HepG2 (cell line): ENCODE results near the gene IRF6. TPM values are rescaled to one million over a fixed set of nuclear protein-coding genes. Genes with fewer than 3 reads are reported as not detected.

ENCODE experiments used
- ATAC-seq: fragments of 200-7000 bp; cut with Tn5 transposase; 3 replicates; pipeline ENCODE4 v1.9.1; 2020; ENCODE audit warnings: mild to moderate bottlenecking, moderate library complexity
- BruUV-seq: library from RNA; stranded (reverse); fragments of 400-500 nt; replicated peaks from 2 replicates; lab custom pipeline; 2021; lab: Mats Ljungman, UMichigan
- CTCF ChIA-PET: fragments of 300-600 bp; formaldehyde crosslinking; extraction: SDS; loops from one replicate; lab custom pipeline; 2021; ENCODE audit warnings: low total read pairs, inconsistent platforms, low intra/inter-chr PET ratio; lab: Yijun Ruan, JAX
- POLR2A ChIA-PET: fragments of 350-600 bp; sonication (Branson Sonifier 250); formaldehyde crosslinking; loops from one replicate; lab custom pipeline; 2020; ENCODE audit warnings: antibody characterized with exemption, inconsistent platforms; lab: Yijun Ruan, JAX
- DNase-seq: peaks from one replicate; pipeline ENCODE4 v3.0.0-alpha.2; 2015; ENCODE audit warnings: low spot score
- FAIRE-seq: peaks from 3 replicates; lab custom pipeline; 2011; peaks lifted over from hg19 to GRCh38; lab: Jason Lieb, UNC
- H2AFZ ChIP-seq: one replicate; pipeline ENCODE4 v1.6.1; 2011; ENCODE audit warnings: low read length, inconsistent platforms
- H3K27ac ChIP-seq: fragments of 300-600 bp; 3 replicates; pipeline ENCODE4 v1.8.0; 2011; ENCODE audit warnings: mixed run types, mild to moderate bottlenecking, mixed read lengths, low read length, inconsistent platforms; ENCODE audit not compliant: insufficient read depth; ENCODE audit errors: extremely low read length
- H3K27me3 ChIP-seq, 2 experiments: fragments of 200-600 bp in 1 of 2; 2 replicates in 1 of 2; 3 replicates in 1 of 2; pipeline versions ENCODE4 v1.6.0 to v1.8.0; 2011; ENCODE audit warnings: low read length in 2 of 2, mild to moderate bottlenecking in 2 of 2, moderate library complexity in 2 of 2, inconsistent platforms in 1 of 2; ENCODE audit not compliant: insufficient read depth in 2 of 2, control insufficient read depth in 1 of 2
- H3K36me3 ChIP-seq, 2 experiments: fragments of 200-600 bp in 1 of 2; replicated peaks in 1 of 2; 2 replicates in 1 of 2; 3 replicates in 1 of 2; pipeline versions ENCODE4 v1.5.1 to v1.8.0; 2011; ENCODE audit warnings: low read length in 2 of 2, inconsistent platforms in 1 of 2; ENCODE audit not compliant: insufficient read depth in 2 of 2, control insufficient read depth in 1 of 2
- H3K4me1 ChIP-seq: 2 replicates; pipeline ENCODE4 v1.5.1; 2012; ENCODE audit warnings: low read length, inconsistent platforms; ENCODE audit not compliant: insufficient read depth
- H3K4me2 ChIP-seq: 2 replicates; pipeline ENCODE4 v1.6.0; 2011; ENCODE audit warnings: low read depth, low read length, inconsistent platforms
- H3K4me3 ChIP-seq, 3 experiments: fragments of 200-600 bp in 1 of 3; sonication (generic), shearing (Covaris generic) in 1 of 3; replicated peaks in 1 of 3; 2 replicates each; pipeline ENCODE4 v1.5.1; 2011 to 2016; ENCODE audit warnings: low read length in 3 of 3, inconsistent platforms in 2 of 3, low read depth in 2 of 3, mild to moderate bottlenecking in 2 of 3, control low read depth in 1 of 3, mixed read lengths in 1 of 3; ENCODE audit not compliant: insufficient read depth in 1 of 3
- H3K79me2 ChIP-seq: one replicate; pipeline ENCODE4 v1.6.1; 2011; ENCODE audit warnings: low read length, inconsistent platforms; ENCODE audit not compliant: insufficient read depth
- H3K9ac ChIP-seq: 2 replicates; pipeline ENCODE4 v1.6.0; 2011; ENCODE audit warnings: mild to moderate bottlenecking, low read depth, low read length, inconsistent platforms; ENCODE audit not compliant: insufficient read depth
- H3K9me3 ChIP-seq: 2 replicates; pipeline ENCODE4 v1.5.1; 2012; ENCODE audit warnings: mild to moderate bottlenecking, low read length
- H4K20me1 ChIP-seq: 2 replicates; pipeline ENCODE4 v1.6.0; 2011; ENCODE audit warnings: inconsistent platforms, mild to moderate bottlenecking, low read length, moderate library complexity; ENCODE audit not compliant: insufficient read depth
- DDIT3 ChIP-seq: sonication (generic); formaldehyde crosslinking; IDR thresholded peaks from 2 replicates; pipeline ENCODE4 v1.4.0; 2020; ENCODE audit warnings: mild to moderate bottlenecking, missing genetic modification reagents
- ERF ChIP-seq: IDR thresholded peaks from 2 replicates; pipeline ENCODE4 v1.6.1; 2018; ENCODE audit warnings: missing biosample characterization, missing genetic modification reagents
- HMGA1 ChIP-seq: sonication (generic); formaldehyde crosslinking; conservative IDR thresholded peaks from 2 replicates; pipeline ENCODE4 v1.4.0; 2020; ENCODE audit warnings: missing genetic modification reagents
- MLXIP ChIP-seq: sonication (generic); formaldehyde crosslinking; IDR thresholded peaks from 2 replicates; pipeline ENCODE4 v1.9.0; 2021; ENCODE audit warnings: missing genetic modification reagents, borderline replicate concordance
- NFYB ChIP-seq: sonication (generic); formaldehyde crosslinking; IDR thresholded peaks from 2 replicates; pipeline ENCODE4 v1.4.0; 2020; ENCODE audit warnings: missing genetic modification reagents
- PHF21A ChIP-seq: sonication (generic); formaldehyde crosslinking; IDR thresholded peaks from 2 replicates; pipeline ENCODE4 v1.5.0; 2020; ENCODE audit warnings: mild to moderate bottlenecking, missing genetic modification reagents
- POLR2G ChIP-seq: fragments of 200-400 bp; formaldehyde crosslinking; IDR thresholded peaks from 2 replicates; pipeline ENCODE4 v1.6.1; 2018; ENCODE audit warnings: mild to moderate bottlenecking, low read depth, low read length, moderate library complexity
- SALL1 ChIP-seq: sonication (generic); formaldehyde crosslinking; IDR thresholded peaks from 2 replicates; pipeline ENCODE4 v1.8.0; 2022; ENCODE audit warnings: mild to moderate bottlenecking, missing genetic modification reagents
- TAF1 ChIP-seq: sonication (generic); formaldehyde crosslinking; IDR thresholded peaks from 2 replicates; pipeline ENCODE4 v1.4.0; 2020; ENCODE audit warnings: missing genetic modification reagents
- ZBTB20 ChIP-seq: sonication (generic); formaldehyde crosslinking; IDR thresholded peaks from 2 replicates; pipeline ENCODE4 v1.8.1; 2023; ENCODE audit warnings: missing genetic modification reagents, low read depth, mild to moderate bottlenecking, borderline replicate concordance
- ZUFSP ChIP-seq: sonication (generic); formaldehyde crosslinking; IDR thresholded peaks from 2 replicates; pipeline ENCODE4 v1.9.0; 2021; ENCODE audit warnings: missing genetic modification reagents, mild to moderate bottlenecking, borderline replicate concordance
- WGBS: methylation state at CpG from one replicate; pipeline ENCODE4 v1.1.6; 2017; ENCODE audit warnings: low lambda C conversion rate; 5-methylcytosine and 5-hydroxymethylcytosine counted together
- in situ Hi-C: cut with HindIII; loops from 2 replicates; pipeline ENCODE4 v1.10.0; 2017; ENCODE audit warnings: low pct_unique_long_range_greater_than_20kb; ENCODE audit not compliant: extremely low pct_ligation_motif_present
- intact Hi-C: fragments of 100-400 bp; cut with micrococcal nuclease; formaldehyde crosslinking; loops from one replicate; pipeline ENCODE4 v1.10.0; 2022; ENCODE audit not compliant: unreplicated experiment
- polyA plus RNA-seq, 8 experiments: library from polyadenylated mRNA; depleted of rRNA in 3 of 8; stranded (reverse) in 7 of 8; unstranded in 1 of 8; fragments of >200 nt; fragmentation: Illumina TruSeq in 4 of 8; extraction: Trizol in 4 of 8; gene quantifications; 2 replicates each; pipeline versions ENCODE4 v1.2.1 to v1.2.3, GENCODE V29; 2011 to 2016; ENCODE audit warnings: low read depth in 4 of 8, missing spikeins in 1 of 8, mixed read lengths in 1 of 8; ENCODE audit not compliant: insufficient read depth in 1 of 8
- total RNA-seq, 5 experiments: library from RNA; depleted of rRNA; stranded (reverse); fragments of >200 nt; fragmentation: Illumina TruSeq; extraction: Trizol; gene quantifications; 2 replicates each; pipeline ENCODE4 v1.2.3, GENCODE V29; 2016; ENCODE audit warnings: low read depth in 1 of 5
- TF ChIP-seq, protein P1 (sequence below), 2 experiments: IDR thresholded peaks; 2 replicates each; pipeline ENCODE4 v1.6.1; 2011 to 2012; ENCODE audit warnings: low read length in 2 of 2, borderline replicate concordance in 1 of 2, low read depth in 1 of 2, mild to moderate bottlenecking in 1 of 2, moderate library complexity in 1 of 2
- TF ChIP-seq, protein P2 (sequence below), 2 experiments: fragments of 450-650 bp in 1 of 2; sonication (generic) in 1 of 2; formaldehyde crosslinking; IDR thresholded peaks; 2 replicates each; pipeline versions ENCODE4 v1.5.0 to v1.8.0; 2020 to 2022; ENCODE audit warnings: mild to moderate bottlenecking in 1 of 2, missing genetic modification reagents in 1 of 2

Gene IRF6
- total and polyA plus RNA-seq, 2 of the 13 experiments (the other 11 are each of a cell fraction or from before 2014, with no cell fraction given): 0.02 TPM; not detected in 1

DNA sequence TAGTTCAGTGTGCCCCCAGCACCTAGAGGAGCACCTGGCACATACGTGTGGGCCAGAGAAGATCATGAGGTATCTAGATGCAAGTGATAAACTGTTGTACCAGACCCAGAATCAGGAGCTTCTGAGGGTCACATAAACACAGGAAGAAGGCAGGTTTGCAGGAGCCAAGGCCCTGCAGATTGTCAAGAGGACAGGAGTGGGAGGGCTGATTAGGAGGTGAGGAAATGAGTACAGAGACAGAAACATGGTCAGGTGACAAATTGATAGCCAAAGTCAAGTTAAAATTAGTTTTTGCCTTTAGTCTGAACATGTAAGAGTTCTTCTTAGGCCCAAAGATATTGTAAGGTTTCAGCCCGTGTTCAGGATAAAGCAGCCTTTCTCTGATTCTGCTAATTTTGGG, 64.1 kb downstream of the IRF6 start:
- in situ Hi-C loops: no loop called here
- H3K9me3 ChIP-seq: no peaks in the 10 kb centered on the region
- no peak overlapping the region for H2AFZ ChIP-seq
- H3K27me3 ChIP-seq: no peaks in the 10 kb centered on the region; a peak in 1 of 5 replicates
- no peaks in the 10 kb centered on the region for H3K4me1 ChIP-seq
- FAIRE-seq (no peak), ATAC-seq (no peak), DNase-seq (no peak)
- CTCF ChIA-PET: no interaction called here
- BruUV-seq: no TSS peak
- H3K36me3 ChIP-seq: no peaks in the 10 kb centered on the region
- H3K79me2 ChIP-seq: no peaks in the 10 kb centered on the region
- intact Hi-C loops: no loop called here
- no peak overlapping the region for H3K4me3 ChIP-seq
- POLR2A ChIA-PET: no interaction called here
- no peaks in the 10 kb centered on the region for H4K20me1 ChIP-seq
- no peak overlapping the region for H3K27ac ChIP-seq
- WGBS: 13% methylated on average over 2 of the region's 2 CpGs
- no peak overlapping the region for H3K4me2 ChIP-seq
- no peak overlapping the region for H3K9ac ChIP-seq
- TF ChIP-seq ERF: no peak
- TF ChIP-seq DDIT3 (CRISPR knock-in tag): no peak
- TF ChIP-seq, protein P1, sequence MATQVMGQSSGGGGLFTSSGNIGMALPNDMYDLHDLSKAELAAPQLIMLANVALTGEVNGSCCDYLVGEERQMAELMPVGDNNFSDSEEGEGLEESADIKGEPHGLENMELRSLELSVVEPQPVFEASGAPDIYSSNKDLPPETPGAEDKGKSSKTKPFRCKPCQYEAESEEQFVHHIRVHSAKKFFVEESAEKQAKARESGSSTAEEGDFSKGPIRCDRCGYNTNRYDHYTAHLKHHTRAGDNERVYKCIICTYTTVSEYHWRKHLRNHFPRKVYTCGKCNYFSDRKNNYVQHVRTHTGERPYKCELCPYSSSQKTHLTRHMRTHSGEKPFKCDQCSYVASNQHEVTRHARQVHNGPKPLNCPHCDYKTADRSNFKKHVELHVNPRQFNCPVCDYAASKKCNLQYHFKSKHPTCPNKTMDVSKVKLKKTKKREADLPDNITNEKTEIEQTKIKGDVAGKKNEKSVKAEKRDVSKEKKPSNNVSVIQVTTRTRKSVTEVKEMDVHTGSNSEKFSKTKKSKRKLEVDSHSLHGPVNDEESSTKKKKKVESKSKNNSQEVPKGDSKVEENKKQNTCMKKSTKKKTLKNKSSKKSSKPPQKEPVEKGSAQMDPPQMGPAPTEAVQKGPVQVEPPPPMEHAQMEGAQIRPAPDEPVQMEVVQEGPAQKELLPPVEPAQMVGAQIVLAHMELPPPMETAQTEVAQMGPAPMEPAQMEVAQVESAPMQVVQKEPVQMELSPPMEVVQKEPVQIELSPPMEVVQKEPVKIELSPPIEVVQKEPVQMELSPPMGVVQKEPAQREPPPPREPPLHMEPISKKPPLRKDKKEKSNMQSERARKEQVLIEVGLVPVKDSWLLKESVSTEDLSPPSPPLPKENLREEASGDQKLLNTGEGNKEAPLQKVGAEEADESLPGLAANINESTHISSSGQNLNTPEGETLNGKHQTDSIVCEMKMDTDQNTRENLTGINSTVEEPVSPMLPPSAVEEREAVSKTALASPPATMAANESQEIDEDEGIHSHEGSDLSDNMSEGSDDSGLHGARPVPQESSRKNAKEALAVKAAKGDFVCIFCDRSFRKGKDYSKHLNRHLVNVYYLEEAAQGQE (IDR thresholded peaks at IDR 0.05; ENCODE audit: borderline replicate concordance in 1 of 2, low read depth in 1 of 2, low read length in 2 of 2): no peak
- TF ChIP-seq NFYB (CRISPR knock-in tag): no peak
- TF ChIP-seq HMGA1 (CRISPR knock-in tag): no peak
- no peak for TF ChIP-seq PHF21A
- TF ChIP-seq ZBTB20 (CRISPR knock-in tag): no peak
- no peak for TF ChIP-seq POLR2G
- no peak for TF ChIP-seq ZUFSP
- no peak for TF ChIP-seq TAF1 (CRISPR knock-in tag)
- no peak for TF ChIP-seq SALL1
- TF ChIP-seq MLXIP (CRISPR knock-in tag): no peak
- TF ChIP-seq, protein P2, sequence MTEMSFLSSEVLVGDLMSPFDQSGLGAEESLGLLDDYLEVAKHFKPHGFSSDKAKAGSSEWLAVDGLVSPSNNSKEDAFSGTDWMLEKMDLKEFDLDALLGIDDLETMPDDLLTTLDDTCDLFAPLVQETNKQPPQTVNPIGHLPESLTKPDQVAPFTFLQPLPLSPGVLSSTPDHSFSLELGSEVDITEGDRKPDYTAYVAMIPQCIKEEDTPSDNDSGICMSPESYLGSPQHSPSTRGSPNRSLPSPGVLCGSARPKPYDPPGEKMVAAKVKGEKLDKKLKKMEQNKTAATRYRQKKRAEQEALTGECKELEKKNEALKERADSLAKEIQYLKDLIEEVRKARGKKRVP (CRISPR knock-in tag; IDR thresholded peaks at IDR 0.05): no peak
